Fibroblast of villous mesenchyme (primary cell): ENCODE data around the gene SRP68. TPM values are rescaled to one million over a fixed set of nuclear protein-coding genes. Genes with fewer than 3 reads are reported as not detected.

Experiments
- DNase-seq: peaks from one replicate; pipeline ENCODE4 v3.0.0-alpha.2; 2010; ENCODE audit warnings: low read depth
- H3K4me3 ChIP-seq: 2 replicates; pipeline ENCODE4 v1.5.1; 2011; ENCODE audit warnings: low read depth, mild to moderate bottlenecking, low read length
- CTCF ChIP-seq: IDR thresholded peaks from 2 replicates; pipeline ENCODE4 v1.5.1; 2012; ENCODE audit warnings: low read depth, mild to moderate bottlenecking, low read length; ENCODE audit not compliant: insufficient read depth
- total RNA-seq: library from RNA; depleted of rRNA; stranded (reverse); fragments of >200 nt; gene quantifications from 2 replicates; pipeline ENCODE4 v1.2.3, GENCODE V29; 2012

Gene SRP68
- total RNA-seq, 1 donor, result 42.3 TPM

DNA sequence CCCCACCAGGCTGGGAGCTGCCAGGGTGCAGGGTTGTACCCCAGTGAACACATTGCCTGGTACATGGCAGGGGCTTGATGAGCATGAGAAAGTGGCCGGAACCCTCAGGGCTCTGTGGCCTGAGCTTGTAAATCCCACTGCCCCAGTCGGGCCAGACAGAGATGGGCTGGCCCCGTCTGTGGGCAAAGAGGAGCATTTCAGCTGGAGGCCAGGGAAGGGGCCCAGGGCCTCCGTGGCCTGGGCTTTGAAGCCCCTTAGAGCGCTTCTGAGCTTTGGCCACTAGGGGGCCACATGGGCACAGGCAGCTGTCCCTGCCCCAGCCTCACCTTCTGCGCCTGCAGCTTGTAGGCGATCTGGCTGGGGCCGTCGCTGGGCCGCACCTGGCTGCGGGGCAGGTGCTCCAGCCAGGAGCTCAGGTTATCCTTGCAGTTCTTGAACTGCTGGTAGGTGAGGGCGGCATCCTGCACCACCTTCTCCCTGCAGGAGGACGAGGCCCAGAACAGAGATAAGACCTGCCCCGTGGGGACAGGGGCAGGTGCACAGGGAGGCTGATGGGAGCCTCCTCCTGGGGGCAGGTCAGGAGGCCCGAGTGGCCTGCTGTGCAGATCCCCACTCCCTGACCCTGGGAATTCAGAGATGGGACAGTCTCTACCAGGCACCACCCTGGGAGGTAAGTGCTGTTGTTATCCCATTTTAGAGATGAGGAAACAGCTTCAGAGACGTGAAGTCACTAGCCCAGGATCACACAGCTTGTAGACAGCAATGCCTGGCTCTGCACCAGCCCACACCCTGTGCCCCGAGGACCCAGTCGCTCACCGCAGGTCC is 58.0 kb downstream of the SRP68 start:
- DNase-seq, result peak; percentile 72
- TF ChIP-seq CTCF, result peak; percentile 95
- no peak overlapping the region for H3K4me3 ChIP-seq

- DNase-seq, result no peak
- no peak for TF ChIP-seq CTCF
- no peak overlapping the region for H3K4me3 ChIP-seq
Measured at GRCh38 chr17:76013377-76013932, 58.9 kb downstream of the SRP68 start.

DNA sequence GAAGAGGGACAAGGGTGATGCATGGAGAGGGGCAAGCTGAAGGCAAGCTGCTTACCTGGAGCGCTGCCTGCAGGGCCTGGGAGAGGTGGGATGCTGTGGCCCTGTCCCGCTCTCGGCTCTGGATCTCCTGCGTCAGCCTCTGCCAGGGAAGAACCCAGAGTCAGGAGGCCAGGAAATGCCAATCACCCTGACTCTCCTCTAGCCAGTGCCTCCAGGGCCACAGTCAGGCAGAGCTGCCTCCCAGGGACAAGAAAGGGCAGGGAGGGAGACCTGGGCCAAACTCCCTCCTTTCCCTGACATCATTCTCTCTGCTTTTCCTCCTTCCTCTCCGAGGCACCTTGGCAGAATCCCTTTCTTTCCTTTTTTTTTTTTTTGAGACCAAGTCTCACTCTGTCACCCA is 60.4 kb downstream of the SRP68 start:
- H3K4me3 ChIP-seq, result no peak overlapping the region
- TF ChIP-seq CTCF, result no peak
- no peak for DNase-seq

- H3K4me3 ChIP-seq, result no peak overlapping the region
- DNase-seq, result no peak
- no peak for TF ChIP-seq CTCF
Measured at GRCh38 chr17:76009969-76010661, 62.2 kb downstream of the SRP68 start.

DNA sequence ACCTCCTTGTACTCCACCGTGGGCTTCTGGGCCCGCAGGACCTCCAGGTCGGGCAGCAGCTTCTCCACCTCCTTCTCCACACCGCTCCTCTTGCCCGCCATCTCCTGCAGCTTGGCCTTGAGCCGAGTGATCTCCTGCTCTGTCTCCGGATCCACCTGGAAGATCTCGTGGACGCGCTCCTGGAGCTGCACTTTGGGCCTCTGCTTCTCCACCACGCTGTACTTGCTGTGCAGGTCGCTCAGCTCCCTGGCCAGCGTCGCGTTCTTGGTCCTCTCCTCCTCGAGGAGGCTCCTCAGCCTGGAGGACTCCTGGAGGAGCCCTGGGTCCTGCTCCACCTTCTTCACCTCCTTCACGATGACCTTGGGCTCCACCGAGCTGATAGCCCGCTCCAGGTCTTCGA is 62.9 kb downstream of the SRP68 start:
- no peak for TF ChIP-seq CTCF

DNA sequence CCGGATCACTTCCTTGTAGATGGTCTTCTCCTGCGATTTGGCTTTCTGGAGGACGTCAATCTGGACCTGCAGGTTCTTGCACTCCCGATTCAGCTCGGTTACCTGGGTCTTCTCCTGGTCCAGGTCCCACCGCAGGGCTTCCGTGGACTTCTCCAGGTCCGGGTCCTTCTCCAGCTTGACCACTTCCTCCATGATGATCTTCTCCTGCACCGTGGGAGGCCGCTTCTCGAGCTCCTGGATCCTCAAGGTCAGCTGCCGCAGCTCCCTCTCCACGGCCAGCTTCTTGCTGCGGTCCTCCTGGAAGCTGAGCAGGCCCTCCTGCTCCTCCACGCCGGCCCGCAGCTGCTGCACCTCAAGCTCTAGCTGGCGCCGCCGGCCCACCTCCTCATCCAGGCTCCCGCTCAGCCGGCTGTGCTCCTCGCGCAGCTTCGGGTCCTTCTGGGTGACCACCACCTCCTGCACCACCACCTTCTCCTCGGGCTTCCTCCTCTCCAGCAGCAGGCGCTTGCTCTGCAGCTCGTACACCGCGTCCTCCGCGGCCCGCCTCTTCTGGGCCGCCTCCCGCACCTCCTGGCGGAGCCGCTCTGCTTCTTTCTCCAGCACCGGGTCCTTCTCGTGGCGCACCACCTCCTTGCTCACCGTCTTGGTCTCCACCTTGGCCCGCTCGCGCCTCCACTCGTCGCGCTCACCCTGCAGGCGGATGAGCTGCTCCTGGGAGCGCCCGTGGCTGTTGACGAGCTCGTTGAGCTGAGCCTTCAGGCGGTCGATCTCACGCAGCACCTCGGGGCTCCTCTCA is 63.5 kb downstream of the SRP68 start:
- TF ChIP-seq CTCF, result no peak
- no peak overlapping the region for H3K4me3 ChIP-seq
- DNase-seq, result no peak

More for the DNA sequence above, 62.9 kb downstream of the SRP68 start:
- DNase-seq, result no peak
- H3K4me3 ChIP-seq, result no peak overlapping the region
